Measurements from ENCODE around the gene GRM1. TPM values are rescaled to one million over a fixed set of nuclear protein-coding genes. Genes with fewer than 3 reads are reported as not detected.

Gene GRM1
- total RNA-seq, 4 donors from 2014 or later = 0.13 TPM; not detected in 3

DNA sequence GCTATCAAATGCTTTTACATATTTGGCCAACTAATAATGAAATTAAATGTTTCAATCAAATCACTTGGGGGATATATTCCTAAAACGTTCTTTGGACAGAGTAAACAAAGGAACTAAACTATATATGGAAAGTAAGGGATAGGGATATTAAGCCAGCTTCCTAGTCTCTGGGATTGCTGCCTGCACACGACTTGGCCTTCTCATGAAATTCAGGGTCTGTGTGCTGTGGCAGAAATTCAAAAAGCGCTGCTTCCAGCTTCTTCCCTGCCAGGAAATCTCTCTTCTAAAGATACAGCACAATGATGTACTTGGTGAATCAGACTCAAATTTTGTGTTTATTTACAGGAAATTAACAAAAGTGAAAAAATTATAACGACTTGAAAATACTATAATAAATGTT is 308.5 kb downstream of the GRM1 start:
- Histone ChIP-seq H3K9me3 (no peaks in the 10 kb centered on the region), H3K4me1 (no peaks in the 10 kb centered on the region), H3K27ac (no peak overlapping the region), H3K27me3 (no peaks in the 10 kb centered on the region), H3K36me3 (no peaks in the 10 kb centered on the region), H3K4me3 (no peak overlapping the region)
- TF ChIP-seq EP300 (IDR thresholded peaks at IDR 0.05) = no peak
- no peak for TF ChIP-seq POLR2AphosphoS5 (IDR thresholded peaks at IDR 0.05)
- TF ChIP-seq POLR2A (IDR thresholded peaks at IDR 0.05) = no peak
- TF ChIP-seq, protein P1, sequence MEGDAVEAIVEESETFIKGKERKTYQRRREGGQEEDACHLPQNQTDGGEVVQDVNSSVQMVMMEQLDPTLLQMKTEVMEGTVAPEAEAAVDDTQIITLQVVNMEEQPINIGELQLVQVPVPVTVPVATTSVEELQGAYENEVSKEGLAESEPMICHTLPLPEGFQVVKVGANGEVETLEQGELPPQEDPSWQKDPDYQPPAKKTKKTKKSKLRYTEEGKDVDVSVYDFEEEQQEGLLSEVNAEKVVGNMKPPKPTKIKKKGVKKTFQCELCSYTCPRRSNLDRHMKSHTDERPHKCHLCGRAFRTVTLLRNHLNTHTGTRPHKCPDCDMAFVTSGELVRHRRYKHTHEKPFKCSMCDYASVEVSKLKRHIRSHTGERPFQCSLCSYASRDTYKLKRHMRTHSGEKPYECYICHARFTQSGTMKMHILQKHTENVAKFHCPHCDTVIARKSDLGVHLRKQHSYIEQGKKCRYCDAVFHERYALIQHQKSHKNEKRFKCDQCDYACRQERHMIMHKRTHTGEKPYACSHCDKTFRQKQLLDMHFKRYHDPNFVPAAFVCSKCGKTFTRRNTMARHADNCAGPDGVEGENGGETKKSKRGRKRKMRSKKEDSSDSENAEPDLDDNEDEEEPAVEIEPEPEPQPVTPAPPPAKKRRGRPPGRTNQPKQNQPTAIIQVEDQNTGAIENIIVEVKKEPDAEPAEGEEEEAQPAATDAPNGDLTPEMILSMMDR (IDR thresholded peaks at IDR 0.05) = no peak
- WGBS, 2 donors (ENCODE audit: low coverage in 1 of 2) = 16 to 32% methylated on average over 4 of the region's 4 CpGs
- no peak for ATAC-seq

DNA sequence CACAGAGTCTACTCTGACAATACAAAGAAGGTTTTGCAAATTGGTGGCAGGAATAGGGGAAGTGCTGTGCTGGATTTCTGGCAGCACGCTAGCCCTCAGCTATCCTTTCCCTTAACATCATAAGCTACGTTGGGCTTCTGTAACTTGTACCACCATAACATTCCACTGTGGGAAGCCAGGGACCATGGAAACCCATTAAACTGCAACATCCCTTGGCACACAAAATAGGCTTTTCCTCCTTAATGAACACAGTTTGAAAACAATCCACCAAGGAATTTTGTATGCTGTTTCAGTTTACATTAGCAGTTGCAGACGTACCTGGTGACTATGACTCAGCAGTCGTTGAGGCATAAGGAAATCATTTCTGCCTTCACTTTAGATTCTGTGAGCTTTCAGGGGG is 310.9 kb downstream of the GRM1 start:
- no peak for ATAC-seq
- H3K36me3 ChIP-seq = no peaks in the 10 kb centered on the region
- WGBS, 2 donors (ENCODE audit: low coverage in 1 of 2) = 15 to 26% methylated on average over 4 of the region's 4 CpGs
- H3K9me3 ChIP-seq = no peaks in the 10 kb centered on the region
- no peak overlapping the region for H3K27ac ChIP-seq
- no peak overlapping the region for H3K4me3 ChIP-seq
- H3K4me1 ChIP-seq = no peaks in the 10 kb centered on the region
- no peak for TF ChIP-seq EP300 (IDR thresholded peaks at IDR 0.05)
- H3K27me3 ChIP-seq = no peaks in the 10 kb centered on the region

DNA sequence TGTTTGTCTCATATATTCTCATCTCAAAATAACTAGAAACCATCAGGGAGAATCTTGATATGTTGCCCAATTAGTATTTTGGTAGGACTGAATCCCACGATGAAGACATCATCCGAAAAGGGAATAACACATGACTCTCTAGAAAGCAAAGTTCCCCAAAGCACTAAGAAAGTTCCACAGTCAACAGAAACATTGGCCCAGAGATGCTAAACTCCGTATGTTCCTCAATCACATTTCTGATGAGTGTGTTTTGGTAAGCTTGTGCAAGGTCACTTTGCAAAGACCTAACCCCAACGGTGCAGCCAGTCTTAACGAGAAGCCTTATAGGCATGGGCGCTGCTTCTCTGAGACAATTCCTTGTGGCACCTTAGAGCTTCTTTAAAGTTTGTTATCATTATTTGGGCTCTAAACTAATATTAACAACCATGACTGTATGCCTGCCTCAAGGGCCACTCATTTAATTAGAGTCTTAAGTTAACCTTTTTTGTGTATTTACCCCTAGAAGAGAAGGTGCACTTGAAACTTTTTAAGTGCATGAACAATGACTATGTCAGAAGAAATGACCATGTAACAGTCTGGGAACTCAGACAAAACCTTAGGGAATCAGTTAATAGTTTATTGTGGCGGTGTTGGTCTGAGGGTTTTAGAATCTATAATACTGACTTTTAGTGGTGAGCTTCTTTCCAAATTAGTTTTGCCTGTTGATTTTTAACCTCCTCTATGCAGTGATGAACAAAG is 312.8 kb downstream of the GRM1 start:
- no peak for TF ChIP-seq POLR2A (IDR thresholded peaks at IDR 0.05)
- TF ChIP-seq POLR2AphosphoS5 (IDR thresholded peaks at IDR 0.05) = no peak
- TF ChIP-seq, protein P1 (IDR thresholded peaks at IDR 0.05) = no peak
- TF ChIP-seq EP300 (IDR thresholded peaks at IDR 0.05) = no peak
- no peaks in the 10 kb centered on the region for H3K27me3 ChIP-seq
- no peaks in the 10 kb centered on the region for H3K36me3 ChIP-seq
- H3K4me3 ChIP-seq = no peak overlapping the region
- no peak overlapping the region for H3K27ac ChIP-seq
- H3K4me1 ChIP-seq = no peaks in the 10 kb centered on the region
- H3K9me3 ChIP-seq = no peaks in the 10 kb centered on the region
- 83 to 91% methylated on average over 7 of the region's 7 CpGs for WGBS, 2 donors (ENCODE audit: low coverage in 1 of 2)
- ATAC-seq = peak; percentile 46

DNA sequence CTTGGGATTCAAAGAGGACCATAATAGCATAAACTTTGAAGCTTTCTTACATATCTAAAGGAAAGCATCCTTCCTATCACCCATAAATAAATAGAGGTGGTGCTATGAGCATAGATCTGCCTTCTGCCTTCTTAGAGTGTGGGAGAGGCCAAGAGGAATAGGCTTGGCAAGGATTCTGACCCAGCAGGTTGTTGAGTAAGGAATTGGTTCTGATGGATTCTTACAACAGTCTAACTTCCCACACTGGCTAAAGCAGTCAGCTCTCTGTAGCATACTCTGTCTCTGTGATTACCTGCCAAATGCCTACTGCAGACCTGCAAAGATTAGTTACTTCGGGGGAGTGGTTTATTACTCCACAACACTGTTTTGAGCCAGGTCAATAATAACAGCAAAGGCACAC is 316.7 kb downstream of the GRM1 start:
- Histone ChIP-seq H3K36me3 (no peaks in the 10 kb centered on the region), H3K27ac (no peak overlapping the region), H3K27me3 (no peaks in the 10 kb centered on the region), H3K4me1 (no peaks in the 10 kb centered on the region), H3K4me3 (no peak overlapping the region), H3K9me3 (no peaks in the 10 kb centered on the region)
- WGBS, 2 donors (ENCODE audit: low coverage in 1 of 2) = 100% methylated on average over 1 of the region's 1 CpG; no CpG with 5 or more reads in 1 of the 2 donors
- TF ChIP-seq EP300 (IDR thresholded peaks at IDR 0.05) (no peak), POLR2AphosphoS5 (IDR thresholded peaks at IDR 0.05) (no peak), POLR2A (IDR thresholded peaks at IDR 0.05) (no peak)
- TF ChIP-seq, protein P1 (IDR thresholded peaks at IDR 0.05) = no peak
- ATAC-seq = no peak

DNA sequence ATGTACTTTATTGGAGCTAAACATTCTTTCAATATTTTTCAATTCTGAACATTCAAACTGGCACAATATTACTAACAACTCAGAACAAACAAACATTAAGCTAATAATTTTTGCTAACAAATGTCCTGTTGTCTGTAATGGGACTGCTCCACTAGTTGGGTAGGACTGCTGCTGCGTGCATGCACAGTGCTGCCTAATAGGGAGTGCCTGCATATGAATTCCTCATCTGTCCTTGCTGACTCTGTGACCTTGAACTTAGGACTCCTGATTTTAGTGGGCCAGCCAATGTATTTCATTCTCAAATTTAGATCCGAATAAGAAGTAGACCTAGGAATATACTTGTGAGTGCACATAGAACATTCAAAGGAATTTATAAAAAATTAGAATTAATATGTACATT is 318.2 kb downstream of the GRM1 start:
- ATAC-seq = no peak
- Histone ChIP-seq H3K9me3 (no peaks in the 10 kb centered on the region), H3K27me3 (no peaks in the 10 kb centered on the region), H3K4me3 (no peak overlapping the region), H3K4me1 (no peaks in the 10 kb centered on the region), H3K27ac (no peak overlapping the region), H3K36me3 (no peaks in the 10 kb centered on the region)
- WGBS, 2 donors (ENCODE audit: low coverage in 1 of 2) = 69 to 71% methylated on average over 2 of the region's 2 CpGs
- TF ChIP-seq, protein P1 (IDR thresholded peaks at IDR 0.05) = no peak
- no peak for TF ChIP-seq EP300 (IDR thresholded peaks at IDR 0.05)
- no peak for TF ChIP-seq POLR2AphosphoS5 (IDR thresholded peaks at IDR 0.05)
- no peak for TF ChIP-seq POLR2A (IDR thresholded peaks at IDR 0.05)
